Subcutaneous abdominal adipose tissue (tissue), 5 donors: ENCODE results near the gene PRDX3.

Experiments used
- H3K27ac ChIP-seq: one replicate; pipeline ENCODE4 v1.7.0; 2013; ENCODE audit warnings: low read depth, mild to moderate bottlenecking, inconsistent platforms, low read length, moderate library complexity
- H3K27me3 ChIP-seq, 5 donors: one replicate each; pipeline ENCODE4 v1.7.0; 2013; ENCODE audit warnings: low read length in 5 of 5, inconsistent platforms in 1 of 5; ENCODE audit not compliant: control insufficient read depth in 5 of 5, insufficient read depth in 4 of 5
- H3K36me3 ChIP-seq, 5 donors: one replicate each; pipeline ENCODE4 v1.7.0; 2013; ENCODE audit warnings: low read length in 5 of 5; ENCODE audit not compliant: control insufficient read depth in 5 of 5, insufficient read depth in 5 of 5
- H3K4me1 ChIP-seq, 5 donors: one replicate each; pipeline ENCODE4 v1.7.0; 2013; ENCODE audit warnings: low read length in 5 of 5, mild to moderate bottlenecking in 3 of 5, moderate library complexity in 1 of 5; ENCODE audit not compliant: control insufficient read depth in 5 of 5, insufficient read depth in 5 of 5
- H3K4me3 ChIP-seq, 5 donors: one replicate each; pipeline ENCODE4 v1.7.0; 2013; ENCODE audit warnings: low read length in 5 of 5, low read depth in 1 of 5
- H3K9ac ChIP-seq, 5 donors: one replicate each; pipeline ENCODE4 v1.7.0; 2013; ENCODE audit warnings: low read length in 5 of 5, mild to moderate bottlenecking in 4 of 5, moderate library complexity in 3 of 5
- H3K9me3 ChIP-seq, 5 donors: one replicate each; pipeline ENCODE4 v1.7.0; 2013; ENCODE audit warnings: low read length in 5 of 5; ENCODE audit not compliant: control insufficient read depth in 5 of 5
- donor health status: healthy.
- donor health status: healthy.
- donor health status: healthy.
- donor health status: healthy.
- donor health status: healthy.

PRDX3 gene

DNA sequence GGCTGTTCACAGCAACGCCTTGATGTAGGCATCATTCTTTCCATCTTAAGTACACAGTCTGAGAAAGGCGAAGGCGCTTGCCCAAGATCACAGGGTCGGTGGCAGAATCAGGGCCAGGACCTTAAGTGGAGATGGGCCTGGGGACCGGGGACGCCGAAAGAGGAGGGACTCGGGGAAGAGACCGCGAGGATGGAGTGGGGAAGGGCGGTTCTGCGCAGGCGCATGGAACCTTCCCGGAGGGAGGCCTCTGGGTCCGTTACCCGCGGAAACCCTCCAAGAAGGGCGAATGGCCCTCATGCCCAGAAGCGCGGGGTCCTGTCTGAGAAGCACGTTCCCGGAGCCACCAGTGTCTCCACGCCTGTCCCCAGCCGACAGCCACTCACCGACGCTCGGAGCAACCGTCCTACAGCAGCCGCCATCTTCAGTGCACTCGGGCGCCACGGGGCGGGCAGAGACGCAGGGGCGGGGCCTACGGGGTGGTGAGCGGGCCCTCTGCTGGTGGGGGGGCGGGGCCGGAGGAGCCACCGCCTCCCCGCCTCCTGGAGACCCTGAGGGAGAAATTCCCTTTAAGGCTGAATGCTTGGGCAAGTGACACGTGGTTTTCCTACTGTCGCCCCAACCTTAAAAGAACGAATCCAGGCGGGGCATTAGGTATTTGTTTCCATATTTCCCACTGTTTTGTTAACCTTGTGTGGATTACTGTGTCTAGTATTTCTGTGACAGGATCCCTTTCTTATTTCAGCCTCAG is at the start of gene PRDX3:
Gene PRDX3 (minus strand): TSS at position 441 of the 748 bp plus-strand sequence. CDS start 22 bp downstream, at position 419.
- Histone ChIP-seq H3K4me3 (peak within 1 kb of the TSS; percentile 82 to 99 (median 98)), H3K9ac (peak within 1 kb of the TSS; percentile 52 to 87 (median 82)), H3K36me3 (peaks cover 5 to 26% (median 12%) of the 10 kb centered on the region in 5 donors), H3K4me1 (peaks cover 3 to 27% (median 23%) of the 10 kb centered on the region in 5 donors), H3K9me3 (no peaks in the 10 kb centered on the region), H3K27ac (peak within 1 kb of the TSS; percentile 47), H3K27me3 (no peaks in the 10 kb centered on the region)

DNA sequence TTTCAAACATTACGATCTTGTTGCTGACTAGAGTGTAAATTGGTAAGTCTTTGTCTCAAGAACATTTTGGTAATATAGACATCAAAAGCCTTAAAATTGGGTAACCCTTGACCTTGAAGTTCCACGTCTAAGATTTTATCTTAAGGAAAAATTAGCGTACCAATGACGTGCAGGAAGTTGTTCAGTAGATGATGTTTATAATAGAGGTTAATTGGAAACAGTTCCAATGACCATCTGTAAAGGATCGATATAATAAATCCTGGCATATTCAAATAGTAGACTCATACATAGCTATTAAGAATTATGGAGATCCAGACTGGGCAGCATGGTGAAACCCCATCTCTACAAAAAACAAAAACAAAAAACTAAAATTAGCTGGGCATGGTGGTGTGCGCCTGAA is 49.2 kb upstream of the PRDX3 start:
- peaks cover 0 to 16% (median 4%) of the 10 kb centered on the region in 5 donors for H3K4me1 ChIP-seq
- no peak overlapping the region for H3K27ac ChIP-seq
- H3K27me3 ChIP-seq: no peaks in the 10 kb centered on the region
- no peak overlapping the region for H3K4me3 ChIP-seq
- H3K36me3 ChIP-seq: no peaks in the 10 kb centered on the region
- no peaks in the 10 kb centered on the region for H3K9me3 ChIP-seq
- no peak overlapping the region for H3K9ac ChIP-seq

DNA sequence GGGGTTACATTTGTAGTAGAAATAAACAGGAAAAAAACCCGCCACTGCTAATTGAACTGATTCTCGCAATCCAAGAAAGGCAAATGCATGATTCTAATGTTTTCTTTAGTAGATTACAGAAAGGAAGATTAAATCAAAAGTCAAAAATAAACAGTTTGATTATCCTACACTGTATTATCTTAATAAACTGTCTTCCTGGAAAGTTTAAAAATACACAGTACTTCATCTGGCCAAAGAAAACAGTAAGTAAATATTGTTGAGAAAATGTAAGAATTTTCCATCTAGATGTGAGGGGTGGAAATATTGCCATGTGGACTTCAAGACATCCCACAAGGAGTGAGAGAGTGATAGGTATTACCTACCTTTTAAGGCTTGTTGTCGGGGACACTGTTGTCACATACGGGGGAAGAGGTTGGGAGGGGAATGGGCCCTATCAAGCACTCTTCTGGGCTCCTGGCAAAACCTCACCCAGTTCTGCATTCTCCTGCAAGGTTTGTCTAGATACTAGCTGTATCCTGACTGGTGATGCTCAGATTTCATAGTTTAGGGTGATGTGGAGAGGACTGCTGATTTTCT is 46.6 kb upstream of the PRDX3 start:
- Histone ChIP-seq H3K9me3 (no peaks in the 10 kb centered on the region), H3K4me1 (peaks cover 3 to 23% (median 22%) of the 10 kb centered on the region in 5 donors), H3K9ac (no peak overlapping the region), H3K27me3 (no peaks in the 10 kb centered on the region), H3K27ac (no peak overlapping the region), H3K4me3 (no peak overlapping the region), H3K36me3 (no peaks in the 10 kb centered on the region)

DNA sequence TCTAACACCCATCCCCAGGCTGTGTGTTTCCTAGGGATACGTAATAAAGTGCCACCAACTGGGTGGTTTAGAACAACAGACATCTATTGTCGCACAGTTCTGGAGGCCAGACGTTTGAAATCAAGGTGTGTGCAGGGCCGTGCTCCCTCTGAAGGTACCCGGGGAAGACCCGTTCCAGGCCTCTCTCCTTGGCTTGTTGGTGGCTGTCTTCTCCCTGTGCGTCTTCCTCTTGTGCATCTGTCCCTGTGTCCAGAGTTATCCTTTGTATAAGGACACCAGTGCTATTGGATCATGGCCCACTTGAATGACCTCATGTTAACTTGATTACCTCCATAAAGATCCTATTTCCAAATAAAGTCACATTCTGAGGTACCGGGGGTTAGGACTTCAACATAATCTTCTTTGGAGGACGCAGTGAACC is 44.4 kb upstream of the PRDX3 start:
- Histone ChIP-seq H3K4me3 (no peak overlapping the region), H3K9me3 (no peaks in the 10 kb centered on the region), H3K9ac (peak overlapping the region in 1 of 5 donors; percentile 3), H3K27me3 (no peaks in the 10 kb centered on the region), H3K27ac (no peak overlapping the region), H3K4me1 (peaks cover 6 to 39% (median 29%) of the 10 kb centered on the region in 5 donors), H3K36me3 (no peaks in the 10 kb centered on the region)

DNA sequence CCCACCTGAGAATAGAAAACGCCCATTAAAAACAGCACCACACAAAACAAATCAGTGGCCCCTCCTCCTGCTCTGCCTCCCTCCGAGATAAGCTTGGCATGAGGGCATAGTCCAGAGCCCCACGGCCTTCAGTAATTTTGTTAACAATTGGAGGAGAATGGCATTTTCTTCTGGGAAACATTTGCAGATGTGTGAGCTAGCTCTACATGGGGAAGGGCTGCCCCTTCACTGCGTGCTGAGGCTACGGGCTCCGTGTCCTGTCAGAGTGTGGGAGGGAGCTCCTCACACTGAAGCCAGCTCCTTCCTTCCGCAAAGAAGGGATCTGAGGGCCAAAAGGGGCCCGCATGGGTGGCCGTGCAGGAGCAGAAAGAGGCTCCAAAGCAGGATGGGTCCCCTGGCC is 43.9 kb upstream of the PRDX3 start:
- Histone ChIP-seq H3K27me3 (no peaks in the 10 kb centered on the region), H3K4me3 (no peak overlapping the region), H3K36me3 (no peaks in the 10 kb centered on the region), H3K9me3 (no peaks in the 10 kb centered on the region), H3K27ac (peak overlapping the region; percentile 49), H3K9ac (peak overlapping the region in 1 of 5 donors; percentile 3), H3K4me1 (peaks cover 6 to 43% (median 34%) of the 10 kb centered on the region in 5 donors)

DNA sequence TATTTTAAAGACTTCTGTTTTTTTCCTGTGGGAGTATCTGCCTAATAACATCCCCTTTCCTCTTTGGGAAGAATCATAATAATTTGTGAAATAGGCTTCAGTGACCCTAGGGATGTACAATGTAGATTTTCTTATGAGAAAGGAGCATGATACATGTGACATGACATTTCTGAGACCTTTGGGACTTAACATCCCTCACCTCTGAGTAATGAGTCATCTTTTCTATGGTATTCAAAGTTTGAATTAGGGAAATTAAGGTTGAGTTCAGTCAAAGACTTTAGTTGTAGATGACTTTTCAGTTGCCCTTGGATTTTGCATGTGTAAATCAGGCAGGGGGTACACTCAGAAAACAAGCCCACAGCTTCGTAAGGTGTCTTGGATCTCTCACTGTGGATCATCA is 43.1 kb upstream of the PRDX3 start:
- Histone ChIP-seq H3K4me3 (no peak overlapping the region), H3K36me3 (no peaks in the 10 kb centered on the region), H3K27me3 (no peaks in the 10 kb centered on the region), H3K9ac (no peak overlapping the region), H3K4me1 (peaks cover 6 to 47% (median 35%) of the 10 kb centered on the region in 5 donors), H3K27ac (peak overlapping the region; percentile 49), H3K9me3 (no peaks in the 10 kb centered on the region)

DNA sequence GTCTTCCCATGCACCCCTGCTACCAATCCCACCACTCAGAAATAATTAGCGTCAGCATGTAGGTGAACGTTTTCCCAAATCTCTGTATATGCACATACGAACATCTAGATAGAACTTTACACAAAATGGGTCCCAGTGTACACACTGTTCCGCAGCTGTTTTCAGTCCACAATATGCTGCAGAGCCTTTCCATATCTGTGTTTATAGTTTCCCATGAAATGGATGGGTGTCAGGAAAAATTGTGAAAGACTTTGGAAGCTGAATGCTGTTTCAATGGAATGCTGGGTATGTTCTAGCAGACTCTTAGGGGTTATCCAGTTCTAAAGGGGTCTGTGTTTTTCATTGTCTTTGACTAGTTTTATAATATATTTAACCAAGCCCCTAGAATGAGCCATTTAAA is 42.6 kb upstream of the PRDX3 start:
- Histone ChIP-seq H3K9me3 (no peaks in the 10 kb centered on the region), H3K36me3 (no peaks in the 10 kb centered on the region), H3K27me3 (no peaks in the 10 kb centered on the region), H3K27ac (peak overlapping the region; percentile 49), H3K4me3 (peak overlapping the region in 1 of 5 donors; percentile 27), H3K4me1 (peaks cover 6 to 47% (median 35%) of the 10 kb centered on the region in 5 donors), H3K9ac (no peak overlapping the region)

DNA sequence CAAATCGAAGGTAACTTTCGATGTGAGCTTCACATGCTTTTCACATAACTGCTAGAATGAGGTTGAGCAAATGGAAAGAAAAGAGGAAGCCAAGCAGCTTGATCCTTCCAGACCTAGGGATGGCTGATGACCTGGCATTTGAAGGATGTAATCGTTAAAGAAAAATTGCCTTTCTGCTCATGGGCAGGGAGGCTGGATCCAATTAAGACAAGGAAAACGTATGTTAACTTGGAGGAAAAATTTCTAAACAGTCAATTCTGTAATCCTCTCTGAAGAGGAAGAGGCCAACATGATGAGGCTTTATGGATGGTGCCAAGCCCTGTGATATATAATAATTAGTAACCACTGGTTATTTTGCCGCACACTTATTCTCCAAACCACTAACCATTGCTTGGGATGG is 41.3 kb upstream of the PRDX3 start:
- Histone ChIP-seq H3K9ac (no peak overlapping the region), H3K27me3 (no peaks in the 10 kb centered on the region), H3K9me3 (no peaks in the 10 kb centered on the region), H3K36me3 (no peaks in the 10 kb centered on the region), H3K4me3 (no peak overlapping the region), H3K4me1 (peaks cover 6 to 51% (median 35%) of the 10 kb centered on the region in 5 donors), H3K27ac (no peak overlapping the region)

DNA sequence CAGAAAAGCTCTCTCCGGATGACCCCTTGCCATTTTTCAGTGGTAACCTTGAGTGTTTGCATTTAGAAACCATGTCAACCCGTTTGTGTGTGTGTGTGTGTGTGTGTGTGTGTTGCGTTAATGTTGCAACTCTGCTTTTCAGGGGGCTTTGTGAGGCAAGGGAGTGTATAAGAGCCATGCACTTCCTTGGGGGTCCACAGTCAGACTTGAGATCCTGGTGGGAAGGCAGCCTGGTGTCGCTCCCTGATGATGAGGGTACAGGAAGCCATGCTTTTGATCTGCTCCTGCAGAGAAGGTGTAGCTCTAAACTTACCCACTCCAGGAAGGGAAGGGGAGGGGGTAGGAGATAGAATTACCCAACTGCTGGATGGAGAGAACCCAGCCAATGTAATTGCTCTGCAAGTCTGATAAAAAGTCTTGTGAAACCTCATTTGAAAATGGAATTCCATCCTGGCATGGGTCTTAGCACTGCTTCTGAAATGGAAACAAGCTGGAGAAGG is 39.4 kb upstream of the PRDX3 start:
- Histone ChIP-seq H3K9me3 (no peaks in the 10 kb centered on the region), H3K4me3 (peak overlapping the region in 1 of 5 donors; percentile 45), H3K36me3 (no peaks in the 10 kb centered on the region), H3K4me1 (peaks cover 6 to 53% (median 39%) of the 10 kb centered on the region in 5 donors), H3K9ac (no peak overlapping the region), H3K27ac (no peak overlapping the region), H3K27me3 (no peaks in the 10 kb centered on the region)

DNA sequence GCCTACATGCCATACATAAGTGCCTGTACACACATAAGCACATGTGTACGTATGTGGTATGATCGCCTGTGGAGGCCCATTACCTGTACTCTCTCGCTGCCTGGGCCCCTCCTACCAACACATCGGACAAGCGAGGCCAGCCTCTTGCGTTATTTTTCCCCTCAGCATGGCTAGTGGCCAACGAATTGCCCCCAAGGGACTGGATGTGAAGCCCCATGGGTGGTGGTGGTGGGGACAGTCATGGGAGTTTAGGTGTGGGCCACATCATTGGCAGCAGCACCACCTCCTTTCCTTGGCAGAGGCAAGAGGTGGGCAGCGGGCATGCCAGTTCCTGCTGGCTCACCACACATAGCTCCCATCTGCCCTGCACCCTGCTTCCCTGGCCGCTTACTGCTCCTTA is 38.8 kb upstream of the PRDX3 start:
- H3K27me3 ChIP-seq: no peaks in the 10 kb centered on the region
- H3K9me3 ChIP-seq: no peaks in the 10 kb centered on the region
- no peak overlapping the region for H3K27ac ChIP-seq
- peaks cover 0 to 3% (median 0%) of the 10 kb centered on the region in 5 donors for H3K36me3 ChIP-seq
- H3K4me3 ChIP-seq: no peak overlapping the region
- peaks cover 6 to 53% (median 37%) of the 10 kb centered on the region in 5 donors for H3K4me1 ChIP-seq
- H3K9ac ChIP-seq: no peak overlapping the region
